Neural progenitor cell (in vitro differentiated cells): ENCODE measurements around the gene PCDHGB6. TPM values are rescaled to one million over a fixed set of nuclear protein-coding genes. Genes with fewer than 3 reads are reported as not detected.
"Not testable (repeated sequence)": the region's sequence is repeated elsewhere in the genome, so short reads cannot be mapped to it uniquely, and the experiment has no call there.

ENCODE experiments used
- DNase-seq: peaks from one replicate; pipeline ENCODE4 v3.0.0-alpha.2; 2016; ENCODE audit warnings: low spot score
- H2AFZ ChIP-seq: fragments of 200-600 bp; sonication (generic); replicated peaks from 2 replicates; pipeline ENCODE4 v1.6.1; 2016; ENCODE audit warnings: antibody characterized with exemption
- H3F3A ChIP-seq: fragments of 200-600 bp; sonication (generic); 2 replicates; pipeline ENCODE4 v1.6.1; 2016; ENCODE audit warnings: antibody characterized with exemption, low read depth
- H3K27ac ChIP-seq: fragments of 200-600 bp; sonication (generic); 2 replicates; pipeline ENCODE4 v1.5.1; 2016; ENCODE audit warnings: mild to moderate bottlenecking
- H3K27me3 ChIP-seq: fragments of 200-600 bp; sonication (generic); 2 replicates; pipeline ENCODE4 v1.6.1; 2016; ENCODE audit warnings: mild to moderate bottlenecking, moderate library complexity
- H3K36me3 ChIP-seq: fragments of 200-600 bp; sonication (generic); 2 replicates; pipeline ENCODE4 v1.5.1; 2016
- H3K4me1 ChIP-seq: fragments of 200-600 bp; sonication (generic); 2 replicates; pipeline ENCODE4 v1.6.1; 2016; ENCODE audit warnings: mixed run types
- H3K4me2 ChIP-seq: fragments of 200-600 bp; sonication (generic); 2 replicates; pipeline ENCODE4 v1.6.1; 2016
- H3K4me3 ChIP-seq: fragments of 200-600 bp; sonication (generic); 2 replicates; pipeline ENCODE4 v1.5.1; 2016
- H3K79me2 ChIP-seq: fragments of 200-600 bp; sonication (generic); 2 replicates; pipeline ENCODE4 v1.6.1; 2016; ENCODE audit warnings: low read depth
- H3K9ac ChIP-seq: fragments of 200-600 bp; sonication (generic); 2 replicates; pipeline ENCODE4 v1.6.1; 2016
- H3K9me3 ChIP-seq: fragments of 200-600 bp; sonication (generic); 2 replicates; pipeline ENCODE4 v1.5.1; 2016; ENCODE audit warnings: low read depth
- H4K20me1 ChIP-seq: fragments of 200-600 bp; sonication (generic); 2 replicates; pipeline ENCODE4 v1.6.1; 2016; ENCODE audit warnings: low read depth
- H3K27ac Mint-ChIP-seq: 3 replicates; pipeline ENCODE4 v1.8.0; 2021; ENCODE audit warnings: mixed read lengths
- H3K27me3 Mint-ChIP-seq: 2 replicates; pipeline ENCODE4 v1.8.0; 2022; ENCODE audit warnings: low read depth, mild to moderate bottlenecking, inconsistent platforms, moderate library complexity, mixed read lengths; ENCODE audit not compliant: insufficient read depth
- H3K36me3 Mint-ChIP-seq: 3 replicates; pipeline ENCODE4 v1.8.0; 2021; ENCODE audit warnings: mixed read lengths
- H3K4me1 Mint-ChIP-seq: 3 replicates; pipeline ENCODE4 v1.8.0; 2021; ENCODE audit warnings: mixed read lengths
- H3K4me3 Mint-ChIP-seq: 3 replicates; pipeline ENCODE4 v1.8.0; 2021; ENCODE audit warnings: mild to moderate bottlenecking, moderate library complexity, mixed read lengths
- H3K9me3 Mint-ChIP-seq: 3 replicates; pipeline ENCODE4 v1.8.0; 2020; ENCODE audit warnings: mixed read lengths
- EZH2 ChIP-seq: fragments of 200-600 bp; sonication (generic); IDR thresholded peaks from 2 replicates; pipeline ENCODE4 v1.6.1; 2017; ENCODE audit warnings: antibody characterized with exemption, mild to moderate bottlenecking, moderate library complexity
- EZH2phosphoT487 ChIP-seq: fragments of 200-600 bp; sonication (generic); IDR thresholded peaks from 2 replicates; pipeline ENCODE4 v1.6.1; 2017; ENCODE audit warnings: antibody characterized with exemption
- total RNA-seq: library from RNA; depleted of rRNA; stranded (reverse); fragments of >200 nt; gene quantifications from 2 replicates; pipeline ENCODE4 v1.2.3, GENCODE V29; 2015; ENCODE audit warnings: low replicate concordance
- TF ChIP-seq, protein P1 (sequence below): fragments of 200-600 bp; sonication (generic); IDR thresholded peaks from 2 replicates; pipeline ENCODE4 v1.5.1; 2017; ENCODE audit warnings: antibody characterized with exemption, mild to moderate bottlenecking

PCDHGB6 gene
- total RNA-seq, 1 donor from 2014 or later, result 13.2 TPM

DNA sequence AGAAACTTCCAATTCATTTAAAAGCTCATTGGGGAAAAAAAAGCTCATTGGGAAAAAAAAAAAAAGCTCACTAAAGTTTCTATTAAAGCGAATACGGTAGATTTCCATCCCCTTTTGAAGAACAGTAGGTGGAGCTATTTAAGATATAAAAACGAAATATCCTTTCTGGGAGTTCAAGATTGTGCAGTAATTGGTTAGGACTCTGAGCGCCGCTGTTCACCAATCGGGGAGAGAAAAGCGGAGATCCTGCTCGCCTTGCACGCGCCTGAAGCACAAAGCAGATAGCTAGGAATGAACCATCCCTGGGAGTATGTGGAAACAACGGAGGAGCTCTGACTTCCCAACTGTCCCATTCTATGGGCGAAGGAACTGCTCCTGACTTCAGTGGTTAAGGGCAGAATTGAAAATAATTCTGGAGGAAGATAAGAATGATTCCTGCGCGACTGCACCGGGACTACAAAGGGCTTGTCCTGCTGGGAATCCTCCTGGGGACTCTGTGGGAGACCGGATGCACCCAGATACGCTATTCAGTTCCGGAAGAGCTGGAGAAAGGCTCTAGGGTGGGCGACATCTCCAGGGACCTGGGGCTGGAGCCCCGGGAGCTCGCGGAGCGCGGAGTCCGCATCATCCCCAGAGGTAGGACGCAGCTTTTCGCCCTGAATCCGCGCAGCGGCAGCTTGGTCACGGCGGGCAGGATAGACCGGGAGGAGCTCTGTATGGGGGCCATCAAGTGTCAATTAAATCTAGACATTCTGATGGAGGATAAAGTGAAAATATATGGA lies 22.7 kb downstream of the PCDHGB6 start, which contains the start of gene PCDHGA12:
PCDHGA12 (plus strand) TSS at position 176 of the 782 bp plus-strand sequence; CDS start at position 429, 253 bp downstream.
- peaks cover 82% of the 10 kb centered on the region for H3K9me3 Mint-ChIP-seq

DNA sequence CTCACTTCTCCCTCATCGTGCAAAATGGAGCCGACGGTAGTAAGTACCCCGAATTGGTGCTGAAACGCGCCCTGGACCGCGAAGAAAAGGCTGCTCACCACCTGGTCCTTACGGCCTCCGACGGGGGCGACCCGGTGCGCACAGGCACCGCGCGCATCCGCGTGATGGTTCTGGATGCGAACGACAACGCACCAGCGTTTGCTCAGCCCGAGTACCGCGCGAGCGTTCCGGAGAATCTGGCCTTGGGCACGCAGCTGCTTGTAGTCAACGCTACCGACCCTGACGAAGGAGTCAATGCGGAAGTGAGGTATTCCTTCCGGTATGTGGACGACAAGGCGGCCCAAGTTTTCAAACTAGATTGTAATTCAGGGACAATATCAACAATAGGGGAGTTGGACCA lies 23.5 kb downstream of the PCDHGB6 start:
- Histone ChIP-seq H3K4me1 (no peaks in the 10 kb centered on the region), H4K20me1 (no peaks in the 10 kb centered on the region), H3K4me2 (no peak overlapping the region), H3K79me2 (no peaks in the 10 kb centered on the region), H3F3A (peaks cover 17% of the 10 kb centered on the region), H3K36me3 (peaks cover 23% of the 10 kb centered on the region), H3K27ac (no peak overlapping the region), H3K9me3 (peaks cover 34% of the 10 kb centered on the region), H3K27me3 (no peaks in the 10 kb centered on the region), H2AFZ (no peak overlapping the region), H3K9ac (no peak overlapping the region), H3K4me3 (no peak overlapping the region)
- peaks cover 63% of the 10 kb centered on the region for H3K36me3 Mint-ChIP-seq
- TF ChIP-seq EZH2phosphoT487 (no peak), EZH2 (no peak)
- TF ChIP-seq, protein P1, sequence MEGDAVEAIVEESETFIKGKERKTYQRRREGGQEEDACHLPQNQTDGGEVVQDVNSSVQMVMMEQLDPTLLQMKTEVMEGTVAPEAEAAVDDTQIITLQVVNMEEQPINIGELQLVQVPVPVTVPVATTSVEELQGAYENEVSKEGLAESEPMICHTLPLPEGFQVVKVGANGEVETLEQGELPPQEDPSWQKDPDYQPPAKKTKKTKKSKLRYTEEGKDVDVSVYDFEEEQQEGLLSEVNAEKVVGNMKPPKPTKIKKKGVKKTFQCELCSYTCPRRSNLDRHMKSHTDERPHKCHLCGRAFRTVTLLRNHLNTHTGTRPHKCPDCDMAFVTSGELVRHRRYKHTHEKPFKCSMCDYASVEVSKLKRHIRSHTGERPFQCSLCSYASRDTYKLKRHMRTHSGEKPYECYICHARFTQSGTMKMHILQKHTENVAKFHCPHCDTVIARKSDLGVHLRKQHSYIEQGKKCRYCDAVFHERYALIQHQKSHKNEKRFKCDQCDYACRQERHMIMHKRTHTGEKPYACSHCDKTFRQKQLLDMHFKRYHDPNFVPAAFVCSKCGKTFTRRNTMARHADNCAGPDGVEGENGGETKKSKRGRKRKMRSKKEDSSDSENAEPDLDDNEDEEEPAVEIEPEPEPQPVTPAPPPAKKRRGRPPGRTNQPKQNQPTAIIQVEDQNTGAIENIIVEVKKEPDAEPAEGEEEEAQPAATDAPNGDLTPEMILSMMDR, result no peak
- no peaks in the 10 kb centered on the region for H3K4me1 Mint-ChIP-seq
- H3K27ac Mint-ChIP-seq, result no peak overlapping the region
- H3K27me3 Mint-ChIP-seq, result peaks cover 17% of the 10 kb centered on the region
- no peak for DNase-seq
- no peak overlapping the region for H3K4me3 Mint-ChIP-seq
- peaks cover 76% of the 10 kb centered on the region for H3K9me3 Mint-ChIP-seq

More for the DNA sequence above, 22.7 kb downstream of the PCDHGB6 start, which contains the start of gene PCDHGA12:
- Histone ChIP-seq H3K27me3 (no peaks in the 10 kb centered on the region), H4K20me1 (no peaks in the 10 kb centered on the region), H2AFZ (no peak within 1 kb of the TSS), H3K9ac (no peak within 1 kb of the TSS), H3K36me3 (peaks cover 30% of the 10 kb centered on the region), H3K79me2 (no peaks in the 10 kb centered on the region), H3K9me3 (peaks cover 40% of the 10 kb centered on the region), H3K4me1 (no peaks in the 10 kb centered on the region), H3F3A (peaks cover 17% of the 10 kb centered on the region), H3K4me3 (no peak within 1 kb of the TSS), H3K27ac (no peak within 1 kb of the TSS), H3K4me2 (no peak within 1 kb of the TSS)
- Mint-ChIP-seq H3K4me3 (no peak within 1 kb of the TSS), H3K36me3 (peaks cover 69% of the 10 kb centered on the region), H3K4me1 (no peaks in the 10 kb centered on the region), H3K27ac (no peak within 1 kb of the TSS), H3K27me3 (peaks cover 17% of the 10 kb centered on the region)
- DNase-seq, result no peak
- no peak for TF ChIP-seq EZH2
- TF ChIP-seq, protein P1, result no peak
- TF ChIP-seq EZH2phosphoT487, result no peak

DNA sequence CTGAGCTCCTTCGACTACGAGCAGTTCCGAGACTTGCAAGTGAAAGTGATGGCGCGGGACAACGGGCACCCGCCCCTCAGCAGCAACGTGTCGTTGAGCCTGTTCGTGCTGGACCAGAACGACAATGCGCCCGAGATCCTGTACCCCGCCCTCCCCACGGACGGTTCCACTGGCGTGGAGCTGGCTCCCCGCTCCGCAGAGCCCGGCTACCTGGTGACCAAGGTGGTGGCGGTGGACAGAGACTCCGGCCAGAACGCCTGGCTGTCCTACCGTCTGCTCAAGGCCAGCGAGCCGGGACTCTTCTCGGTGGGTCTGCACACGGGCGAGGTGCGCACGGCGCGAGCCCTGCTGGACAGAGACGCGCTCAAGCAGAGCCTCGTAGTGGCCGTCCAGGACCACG lies 24.5 kb downstream of the PCDHGB6 start:
- Mint-ChIP-seq H3K9me3 (peaks cover 75% of the 10 kb centered on the region), H3K27me3 (peaks cover 17% of the 10 kb centered on the region), H3K36me3 (peaks cover 59% of the 10 kb centered on the region)
- H3K4me2 ChIP-seq, H3K27ac Mint-ChIP-seq, DNase-seq, H3K4me3 ChIP-seq, H3K4me1 Mint-ChIP-seq, H3K9ac ChIP-seq, H3K4me3 Mint-ChIP-seq, H3K4me1 ChIP-seq, H3K79me2 ChIP-seq, H3K27ac ChIP-seq, H4K20me1 ChIP-seq, H2AFZ ChIP-seq, H3K27me3 ChIP-seq: not testable (repeated sequence)
- Histone ChIP-seq H3K36me3 (peaks cover 20% of the 10 kb centered on the region), H3F3A (peaks cover 17% of the 10 kb centered on the region), H3K9me3 (peaks cover 29% of the 10 kb centered on the region)

DNA sequence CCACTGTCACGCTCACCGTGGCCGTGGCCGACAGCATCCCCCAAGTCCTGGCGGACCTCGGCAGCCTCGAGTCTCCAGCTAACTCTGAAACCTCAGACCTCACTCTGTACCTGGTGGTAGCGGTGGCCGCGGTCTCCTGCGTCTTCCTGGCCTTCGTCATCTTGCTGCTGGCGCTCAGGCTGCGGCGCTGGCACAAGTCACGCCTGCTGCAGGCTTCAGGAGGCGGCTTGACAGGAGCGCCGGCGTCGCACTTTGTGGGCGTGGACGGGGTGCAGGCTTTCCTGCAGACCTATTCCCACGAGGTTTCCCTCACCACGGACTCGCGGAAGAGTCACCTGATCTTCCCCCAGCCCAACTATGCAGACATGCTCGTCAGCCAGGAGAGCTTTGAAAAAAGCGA lies 24.9 kb downstream of the PCDHGB6 start:
- not testable (repeated sequence) for H3K4me2 ChIP-seq, H3K27me3 ChIP-seq, DNase-seq, H3K9ac ChIP-seq, H3K4me1 Mint-ChIP-seq, H3K4me3 Mint-ChIP-seq, H3K4me3 ChIP-seq, H3K27ac Mint-ChIP-seq, H3K4me1 ChIP-seq, H3K27ac ChIP-seq, H3K79me2 ChIP-seq, H2AFZ ChIP-seq, H4K20me1 ChIP-seq
- Mint-ChIP-seq H3K27me3 (peaks cover 17% of the 10 kb centered on the region), H3K36me3 (peaks cover 56% of the 10 kb centered on the region), H3K9me3 (peaks cover 75% of the 10 kb centered on the region)
- Histone ChIP-seq H3K36me3 (peaks cover 20% of the 10 kb centered on the region), H3F3A (peaks cover 17% of the 10 kb centered on the region), H3K9me3 (peaks cover 29% of the 10 kb centered on the region)
